NK-92 (cell line): ENCODE data around the gene FAM180A.
"Not testable (repeated sequence)": the region's sequence is repeated elsewhere in the genome, so short reads cannot be mapped to it uniquely, and the experiment has no call there.

ENCODE experiments used
- DNase-seq: peaks from one replicate; lab custom pipeline; 2025; ENCODE audit not compliant: unreplicated experiment; lab: John Stamatoyannopoulos, UW

FAM180A gene

GRCh38 chr7:135742371-135742770 is 6.2 kb downstream of the FAM180A start:
- DNase-seq = no peak

GRCh38 chr7:135741905-135742304 is 6.7 kb downstream of the FAM180A start:
- DNase-seq = no peak

- no peak for DNase-seq
Measured at GRCh38 chr7:135740889-135741288, 7.7 kb downstream of the FAM180A start.

GRCh38 chr7:135737306-135737647 is 11.3 kb downstream of the FAM180A start:
- not testable (repeated sequence) for DNase-seq

- no peak for DNase-seq
Measured at GRCh38 chr7:135736586-135737305, 11.9 kb downstream of the FAM180A start.

GRCh38 chr7:135734343-135734689 is 14.3 kb downstream of the FAM180A start:
- no peak for DNase-seq

GRCh38 chr7:135733603-135734342 is 14.8 kb downstream of the FAM180A start:
- no peak for DNase-seq

GRCh38 chr7:135731131-135731530 is 17.5 kb downstream of the FAM180A start:
- no peak for DNase-seq

- no peak for DNase-seq
Measured at GRCh38 chr7:135729230-135729629, 19.4 kb downstream of the FAM180A start.

- DNase-seq = no peak
Measured at GRCh38 chr7:135728136-135728669, 20.4 kb downstream of the FAM180A start, which contains the start of gene SLC13A4. TSS of gene SLC13A4 (minus strand) at chr7:135728186. CDS start at chr7:135727496, 690 bp downstream.

- DNase-seq = no peak
Measured at GRCh38 chr7:135726911-135727673, 21.5 kb downstream of the FAM180A start.

GRCh38 chr7:135726276-135726788 is 22.3 kb downstream of the FAM180A start:
- no peak for DNase-seq

GRCh38 chr7:135723411-135723810 is 25.2 kb downstream of the FAM180A start:
- no peak for DNase-seq

GRCh38 chr7:135721198-135721820 is 27.3 kb downstream of the FAM180A start:
- DNase-seq = no peak

- no peak for DNase-seq
Measured at GRCh38 chr7:135719688-135720087, 28.9 kb downstream of the FAM180A start.

GRCh38 chr7:135718794-135719437 is 29.7 kb downstream of the FAM180A start:
- no peak for DNase-seq

- DNase-seq = no peak
Measured at GRCh38 chr7:135718219-135718618, 30.4 kb downstream of the FAM180A start.

- DNase-seq = no peak
Measured at GRCh38 chr7:135717693-135718092, 30.9 kb downstream of the FAM180A start.

- DNase-seq = no peak
Measured at GRCh38 chr7:135716677-135717238, 31.9 kb downstream of the FAM180A start.

GRCh38 chr7:135715673-135716072 is 32.9 kb downstream of the FAM180A start:
- DNase-seq = no peak
